Measurements from ENCODE around the gene TINAGL1.

DNA sequence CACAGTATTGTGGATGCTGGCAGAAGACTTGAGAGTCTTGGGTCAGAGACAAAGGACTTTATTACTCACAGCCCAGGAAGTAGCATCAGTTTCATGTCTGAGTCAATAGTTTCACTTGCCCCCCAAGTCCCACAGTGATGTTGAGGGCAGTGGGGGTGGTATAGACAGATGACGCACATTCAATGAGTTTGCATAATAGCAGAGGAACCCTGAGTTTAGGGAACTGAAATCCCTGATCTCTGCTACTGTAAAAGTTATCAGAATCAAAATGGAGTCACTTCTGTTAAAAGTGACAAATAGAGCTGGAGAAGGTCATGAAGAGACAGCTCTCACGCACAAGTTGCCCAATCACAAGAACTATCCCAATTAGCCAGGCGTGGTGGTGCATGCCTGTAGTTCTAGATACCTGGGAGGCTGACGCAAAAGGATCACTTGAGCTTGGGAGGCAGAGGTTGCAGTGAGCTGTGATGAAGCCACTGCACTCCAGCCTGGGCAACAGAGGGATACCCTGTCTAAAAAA, 29.7 kb downstream of the TINAGL1 start:
- TF ChIP-seq MAFK (IDR thresholded peaks at IDR 0.05; ENCODE audit: partially characterized antibody) (no peak), NFE2L2 (conservative IDR thresholded peaks at IDR 0.05; ENCODE audit: low read length) (no peak), SMC3 (IDR thresholded peaks at IDR 0.05) (no peak), PHF8 (IDR thresholded peaks at IDR 0.05; ENCODE audit: borderline replicate concordance, low read depth) (no peak)
- TF ChIP-seq, protein P1, sequence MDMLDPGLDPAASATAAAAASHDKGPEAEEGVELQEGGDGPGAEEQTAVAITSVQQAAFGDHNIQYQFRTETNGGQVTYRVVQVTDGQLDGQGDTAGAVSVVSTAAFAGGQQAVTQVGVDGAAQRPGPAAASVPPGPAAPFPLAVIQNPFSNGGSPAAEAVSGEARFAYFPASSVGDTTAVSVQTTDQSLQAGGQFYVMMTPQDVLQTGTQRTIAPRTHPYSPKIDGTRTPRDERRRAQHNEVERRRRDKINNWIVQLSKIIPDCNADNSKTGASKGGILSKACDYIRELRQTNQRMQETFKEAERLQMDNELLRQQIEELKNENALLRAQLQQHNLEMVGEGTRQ (IDR thresholded peaks at IDR 0.05) = no peak
